Measurements from ENCODE around the gene SLC30A7.
A peak's percentile ranks its signal among the peaks of the same experiment; 100 is the strongest.
"Not testable (repeated sequence)": the region's sequence is repeated elsewhere in the genome, so short reads cannot be mapped to it uniquely, and the experiment has no call there.

Gene SLC30A7

DNA sequence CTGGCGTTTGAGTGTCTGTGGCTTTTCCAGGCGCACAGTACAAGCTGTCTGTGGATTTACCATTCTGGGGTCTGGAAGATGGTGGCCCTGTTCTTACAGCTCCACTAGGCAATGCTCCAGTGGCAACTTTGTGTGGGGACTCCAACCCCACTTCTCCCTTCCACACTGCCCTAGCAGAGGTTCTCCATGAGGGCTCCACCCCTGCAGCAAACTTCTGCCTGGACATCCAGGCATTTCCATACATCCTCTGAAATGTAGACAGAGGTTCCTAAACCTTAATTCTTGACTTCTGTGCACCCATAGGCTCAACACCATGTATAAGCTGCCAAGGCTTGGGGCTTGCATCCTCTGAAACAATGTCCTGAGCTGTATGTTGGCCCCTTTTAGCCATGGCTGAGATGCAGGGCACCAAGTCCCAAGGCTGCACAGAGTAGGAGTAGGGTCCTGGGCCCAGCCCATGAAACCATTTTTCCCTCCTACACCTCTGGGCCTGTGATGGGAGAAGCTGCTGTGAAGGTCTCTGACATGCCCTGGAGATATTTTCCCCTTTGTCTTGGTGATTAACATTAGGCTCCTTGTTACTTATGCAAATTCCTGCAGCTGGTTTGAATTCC is 5.9 kb upstream of the SLC30A7 start:
- DNase-seq (ENCODE audit: low read depth, low spot score), result not testable (repeated sequence)

DNA sequence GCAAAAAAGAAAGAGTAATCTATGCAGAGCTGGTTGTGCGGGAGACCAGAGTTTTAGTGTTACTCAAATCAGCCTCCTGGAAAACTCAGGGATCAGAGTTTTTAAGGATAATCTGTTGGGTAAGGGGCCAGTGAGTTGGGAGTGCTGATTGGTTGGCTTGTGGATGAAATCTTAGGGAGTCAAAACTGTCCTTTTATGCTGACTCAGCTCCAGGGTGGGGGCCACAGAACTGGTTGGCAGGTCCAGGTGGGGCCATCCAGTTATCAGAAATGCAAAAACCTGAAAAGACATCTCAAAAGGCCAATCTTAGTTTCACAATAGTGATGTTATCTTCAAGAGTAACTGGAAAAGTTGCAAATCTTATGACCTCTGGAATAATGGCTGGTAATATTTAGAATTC is 4.5 kb upstream of the SLC30A7 start:
- DNase-seq (ENCODE audit: low read depth, low spot score), result no peak

- DNase-seq (ENCODE audit: low read depth, low spot score), result no peak
These were observed 3.3 kb upstream of the SLC30A7 start for GRCh38 chr1:100892554-100892953.

DNA sequence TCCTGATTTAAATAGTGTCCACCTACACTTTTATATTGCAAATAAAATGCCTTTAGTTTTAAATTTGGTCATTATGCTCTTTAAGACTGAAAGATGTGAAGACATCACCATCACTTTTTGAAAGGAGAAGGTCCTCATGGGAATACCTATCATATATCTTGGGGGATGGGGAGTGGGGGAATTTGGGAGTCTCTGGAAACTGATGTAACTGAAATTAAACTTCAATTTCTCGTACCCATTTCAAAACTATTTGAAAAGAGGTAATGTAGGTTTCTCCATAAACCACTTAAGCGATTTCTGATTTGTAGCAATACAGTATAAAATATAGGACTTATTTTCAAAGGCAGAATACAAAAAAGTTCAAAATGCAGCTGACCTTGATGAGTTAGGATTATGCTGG is 2.2 kb upstream of the SLC30A7 start:
- no peak for DNase-seq (ENCODE audit: low read depth, low spot score)

DNA sequence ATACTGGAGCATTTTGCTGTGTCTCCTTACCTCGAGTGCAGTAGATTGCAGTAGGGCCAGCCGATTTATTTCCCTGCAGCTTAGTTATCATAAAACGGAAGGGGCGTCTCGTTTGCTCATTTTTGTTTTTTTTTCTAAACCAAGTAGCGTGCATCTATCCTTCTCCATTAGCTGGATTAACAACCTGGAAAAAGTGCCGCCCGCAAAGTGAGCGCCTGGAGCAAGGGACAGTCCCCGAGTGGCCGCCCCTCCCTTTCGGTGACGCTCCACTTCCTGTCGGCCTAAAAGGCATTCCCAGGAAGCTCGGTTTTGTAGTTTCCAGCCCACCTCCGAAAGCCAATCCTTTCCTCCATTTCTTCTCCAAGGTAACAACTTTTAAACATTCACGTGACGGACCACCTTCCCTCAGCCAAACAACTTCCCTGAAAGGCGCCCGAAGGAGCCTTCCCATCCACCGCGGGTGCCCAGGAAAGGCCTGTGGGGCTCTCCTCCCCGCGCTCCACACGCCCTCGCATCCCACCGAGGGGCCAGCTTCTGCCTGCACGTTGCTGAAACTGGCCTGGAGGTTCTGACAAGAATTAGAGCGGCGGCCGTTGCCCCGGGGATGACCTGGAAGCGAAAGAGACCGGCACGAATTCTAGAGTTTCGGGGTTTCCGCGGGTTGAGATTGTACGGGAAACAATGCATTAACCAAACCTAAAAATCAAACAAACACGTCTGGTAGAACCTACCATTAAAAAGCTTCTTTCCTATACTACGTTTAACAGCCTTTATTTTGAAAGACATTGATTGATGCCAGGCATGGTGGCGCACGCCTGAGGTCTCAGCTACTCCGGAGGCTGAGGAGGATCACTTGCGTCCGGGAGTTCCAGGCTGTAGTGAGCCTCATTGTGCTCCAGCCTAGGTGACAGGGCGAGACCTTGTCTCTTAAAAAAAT is 1.0 kb upstream of the SLC30A7 start, which contains the start of gene EXTL2:
Gene EXTL2, minus strand, starts transcription at position 240 of the 937 bp plus-strand sequence. CDS start 6,085 bp downstream, outside the sequence.
- DNase-seq (ENCODE audit: low read depth, low spot score), result peak; percentile 36

DNA sequence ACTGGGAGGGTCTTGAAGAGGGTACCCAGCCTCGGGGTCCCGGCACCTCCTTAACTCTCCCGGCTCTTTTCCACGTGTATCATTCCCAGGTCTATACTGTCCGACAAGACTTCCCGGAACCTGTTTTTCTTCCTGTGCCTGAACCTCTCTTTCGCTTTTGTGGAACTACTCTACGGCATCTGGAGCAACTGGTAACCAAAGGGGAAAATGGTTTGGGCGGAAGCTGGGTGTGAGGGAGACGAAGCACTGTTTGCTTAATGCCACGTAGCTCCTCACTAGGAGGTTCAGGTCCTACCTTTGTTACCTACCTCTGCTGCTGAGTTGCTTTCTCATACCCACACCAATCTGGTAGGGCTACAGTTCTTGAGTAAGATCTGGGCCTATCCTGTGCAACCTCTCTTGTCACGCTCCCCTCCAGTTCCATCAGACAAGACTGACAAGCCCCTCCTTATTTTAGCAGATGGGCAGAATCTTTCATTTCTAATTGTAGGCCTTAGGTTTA is 642 bp downstream of the SLC30A7 start:
- peak; percentile 17 for DNase-seq (ENCODE audit: low read depth, low spot score)

GRCh38 chr1:100902365-100902764 is 6.5 kb downstream of the SLC30A7 start:
- DNase-seq (ENCODE audit: low read depth, low spot score), result no peak

- no peak for DNase-seq (ENCODE audit: low read depth, low spot score)
These were observed 7.9 kb downstream of the SLC30A7 start for GRCh38 chr1:100903777-100904176.

- DNase-seq (ENCODE audit: low read depth, low spot score), result no peak
These were observed 8.6 kb downstream of the SLC30A7 start for GRCh38 chr1:100904528-100904927.

DNA sequence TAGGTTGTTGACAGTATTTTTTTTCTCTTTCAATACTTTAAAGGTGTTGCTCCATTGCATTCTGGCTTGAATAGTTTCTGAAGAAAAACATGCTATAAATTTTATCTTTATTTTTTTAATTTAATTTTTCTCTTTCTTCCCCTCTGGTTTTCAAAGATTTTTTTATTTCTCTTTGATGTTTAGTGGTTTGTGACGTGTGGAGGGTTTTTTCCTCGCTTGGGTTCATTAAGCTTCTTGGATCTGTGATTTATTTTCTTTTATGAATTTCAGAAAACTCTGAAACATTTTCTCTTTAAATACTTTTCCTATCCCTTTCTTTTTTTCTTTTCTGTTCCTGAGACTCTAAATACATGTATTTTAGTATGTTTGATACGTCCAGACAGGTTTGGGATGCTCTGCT is 9.3 kb downstream of the SLC30A7 start:
- DNase-seq (ENCODE audit: low read depth, low spot score), result no peak

DNA sequence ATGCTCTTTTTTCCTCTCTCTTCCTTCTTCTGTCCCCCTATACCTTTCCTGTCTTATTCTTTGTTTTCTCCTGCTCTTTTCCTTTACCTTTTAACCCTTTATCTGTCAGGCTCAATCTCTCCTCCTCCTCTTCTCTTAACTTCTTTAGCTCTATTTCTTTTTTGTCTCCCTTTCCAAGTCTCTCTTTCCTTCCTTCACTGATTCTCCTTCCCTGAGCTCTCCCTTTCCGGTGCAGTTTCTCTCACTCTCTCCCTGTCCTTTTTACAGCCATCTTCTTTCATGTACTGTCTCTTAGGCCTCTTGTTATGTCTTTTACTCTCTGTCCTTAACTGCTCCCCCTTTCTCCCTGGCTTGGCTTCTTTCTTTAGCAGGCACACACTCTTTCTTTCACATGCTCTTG is 12.0 kb downstream of the SLC30A7 start:
- DNase-seq (ENCODE audit: low read depth, low spot score), result no peak

DNA sequence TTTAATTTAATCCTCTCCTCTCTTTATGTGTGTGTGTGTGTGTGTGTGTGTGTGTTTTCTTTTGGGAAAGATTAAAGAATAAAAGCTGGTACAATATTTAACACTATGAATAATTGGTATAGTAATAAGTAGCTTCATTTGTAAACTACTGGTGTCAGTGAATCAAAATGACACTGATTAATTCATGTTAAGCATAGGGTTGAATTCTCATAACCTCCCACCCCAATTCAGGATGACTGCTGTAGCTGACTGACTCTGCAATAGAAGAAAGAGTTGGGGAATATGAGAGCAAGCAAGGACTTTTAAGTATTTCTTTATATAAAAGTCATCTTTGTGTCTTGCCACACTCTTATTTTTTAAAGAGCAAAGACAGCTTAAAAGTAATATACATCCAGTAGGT is 13.1 kb downstream of the SLC30A7 start:
- DNase-seq (ENCODE audit: low read depth, low spot score), result no peak

DNA sequence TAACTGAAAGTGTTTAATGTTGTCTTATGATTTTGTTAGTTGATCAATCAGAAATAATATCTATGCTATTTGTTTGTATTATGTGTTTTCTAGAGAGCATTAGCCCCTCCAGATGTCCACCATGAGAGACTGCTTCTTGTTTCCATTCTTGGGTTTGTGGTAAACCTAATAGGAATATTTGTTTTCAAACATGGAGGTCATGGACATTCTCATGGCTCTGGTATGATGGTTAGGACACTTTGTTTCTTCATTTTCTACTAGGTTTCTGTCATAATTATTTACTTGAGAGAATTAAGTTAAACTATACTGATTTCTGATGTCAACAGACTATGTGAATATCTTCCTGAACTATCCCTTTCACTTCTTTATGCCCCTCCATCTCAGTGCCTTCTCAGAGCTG is 16.1 kb downstream of the SLC30A7 start:
- no peak for DNase-seq (ENCODE audit: low read depth, low spot score)

- DNase-seq (ENCODE audit: low read depth, low spot score), result peak; percentile 7
These were observed 25.3 kb downstream of the SLC30A7 start for GRCh38 chr1:100921110-100921706.

DNA sequence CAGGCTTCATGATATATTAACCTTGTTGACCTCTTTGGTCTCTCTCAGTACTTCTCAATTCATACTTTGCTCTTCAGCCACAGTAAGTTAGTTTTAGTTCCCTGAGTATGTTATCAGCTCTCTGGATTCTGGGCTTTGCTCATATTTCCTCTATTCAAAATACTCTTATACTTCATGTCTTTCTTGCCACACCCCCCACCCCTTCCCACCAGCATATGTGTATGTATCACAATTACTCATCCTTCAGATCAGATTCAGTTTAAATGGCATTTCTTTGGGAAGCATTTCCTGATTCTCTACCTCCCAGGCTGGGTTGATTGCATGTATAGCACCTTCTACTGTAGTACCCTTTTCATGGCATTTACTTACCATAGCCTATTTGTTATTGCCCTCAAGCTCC is 28.3 kb downstream of the SLC30A7 start:
- no peak for DNase-seq (ENCODE audit: low read depth, low spot score)

- DNase-seq (ENCODE audit: low read depth, low spot score), result no peak
These were observed 29.1 kb downstream of the SLC30A7 start for GRCh38 chr1:100924991-100925390.

GRCh38 chr1:100926240-100926639 is 30.4 kb downstream of the SLC30A7 start:
- no peak for DNase-seq (ENCODE audit: low read depth, low spot score)

GRCh38 chr1:100927276-100927675 is 31.4 kb downstream of the SLC30A7 start:
- no peak for DNase-seq (ENCODE audit: low read depth, low spot score)

DNA sequence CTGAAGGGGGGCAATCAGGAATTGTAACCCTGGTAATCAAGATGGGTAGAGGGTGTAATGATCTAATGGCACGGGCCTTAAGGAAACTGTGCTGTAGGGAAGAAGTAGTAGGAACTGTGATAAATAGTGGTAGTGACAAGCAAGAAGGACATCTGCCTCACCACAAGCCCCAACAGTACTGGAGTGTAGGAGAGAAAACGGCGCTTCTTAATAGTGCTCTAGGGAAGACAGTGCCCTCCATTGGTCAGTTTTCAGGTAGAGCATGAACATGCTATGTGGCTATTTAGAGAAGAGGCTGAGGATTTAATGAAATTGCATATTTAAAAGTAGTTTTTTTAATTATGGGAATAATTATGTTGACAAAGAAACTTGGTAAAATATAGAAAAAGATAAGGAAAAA is 32.2 kb downstream of the SLC30A7 start:
- DNase-seq (ENCODE audit: low read depth, low spot score), result no peak

DNA sequence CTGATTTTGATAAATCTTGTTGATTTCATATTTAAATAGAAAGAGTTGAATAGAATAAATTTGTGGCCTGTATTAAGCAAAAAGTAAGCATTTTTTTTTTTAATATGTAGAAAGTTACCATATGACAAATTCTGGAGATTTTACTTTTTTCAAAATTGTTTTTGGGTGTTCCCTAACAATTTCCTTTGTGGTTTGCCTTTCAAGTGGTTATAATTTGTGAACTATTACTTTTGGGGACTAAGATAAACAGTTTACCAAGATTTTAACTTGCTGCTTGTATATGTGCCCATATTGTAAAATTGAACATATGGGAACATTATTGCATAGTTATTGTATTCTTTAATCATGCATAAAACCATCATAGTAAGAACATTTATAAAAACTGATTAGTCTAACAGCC is 34.6 kb downstream of the SLC30A7 start:
- DNase-seq (ENCODE audit: low read depth, low spot score), result no peak

- DNase-seq (ENCODE audit: low read depth, low spot score), result no peak
These were observed 35.8 kb downstream of the SLC30A7 start for GRCh38 chr1:100931716-100932115.

DNA sequence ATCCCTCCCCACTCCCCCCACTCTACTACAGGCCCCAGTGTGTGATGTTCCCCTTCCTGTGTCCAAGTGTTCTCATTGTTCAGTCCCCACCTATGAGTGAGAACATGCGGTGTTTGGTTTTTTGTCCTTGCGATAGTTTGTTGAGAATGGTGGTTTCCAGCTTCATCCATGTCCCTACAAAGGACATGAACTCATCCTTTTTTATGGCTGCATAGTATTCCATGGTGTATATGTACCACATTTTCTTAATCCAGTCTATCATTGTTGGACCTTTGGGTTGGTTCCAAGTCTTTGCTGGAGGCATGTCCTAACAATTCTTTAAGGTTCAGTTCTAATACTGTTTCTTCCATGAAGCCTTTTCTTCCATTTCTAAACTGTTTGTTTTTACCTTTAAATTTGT is 37.7 kb downstream of the SLC30A7 start:
- DNase-seq (ENCODE audit: low read depth, low spot score), result not testable (repeated sequence)

All from brain pericyte (primary cell).